Activated T-cell treated with anti-CD3 and anti-CD28 coated beads for 48 hours (primary cell): Measurements from ENCODE around the gene HDAC10.
A peak's percentile ranks its signal among the peaks of the same experiment; 100 is the strongest.

Experiments
- DNase-seq: peaks from one replicate; pipeline ENCODE4 v3.0.0-alpha.2; 2020; ENCODE audit warnings: low read depth

Gene HDAC10

GRCh38 chr22:50201191-50202129 is 49.6 kb downstream of the HDAC10 start:
- DNase-seq: no peak

- peak; percentile 92 for DNase-seq
Measured at GRCh38 chr22:50200461-50201190, 50.4 kb downstream of the HDAC10 start, which contains the start of gene SELENOO. SELENOO (plus strand) TSS chr22:50201011; CDS start chr22:50201037, 26 bp downstream.

GRCh38 chr22:50199829-50200460 is 51.1 kb downstream of the HDAC10 start:
- no peak for DNase-seq

- no peak for DNase-seq
Measured at GRCh38 chr22:50199251-50199721, 51.8 kb downstream of the HDAC10 start.

DNA sequence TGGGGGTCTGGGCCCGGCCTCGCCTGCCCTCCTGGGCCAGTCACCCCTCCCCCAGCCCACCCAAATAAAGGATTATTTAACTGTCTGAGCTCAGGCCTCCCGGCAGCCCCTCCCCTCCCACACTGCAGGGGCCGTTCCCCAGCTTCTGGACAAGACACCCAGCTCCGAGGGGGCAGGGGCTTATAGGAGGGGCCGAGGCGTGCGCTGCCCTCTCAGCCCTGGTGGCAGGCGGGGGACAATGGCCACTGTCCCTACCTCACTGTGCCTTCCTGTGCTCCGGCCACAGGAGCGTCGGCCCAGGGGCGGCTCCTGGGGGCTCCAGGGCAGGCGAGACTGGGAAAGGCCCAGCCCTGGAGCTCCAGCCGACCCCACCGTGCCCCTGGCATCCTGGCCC is 52.4 kb downstream of the HDAC10 start:
- DNase-seq: no peak

DNA sequence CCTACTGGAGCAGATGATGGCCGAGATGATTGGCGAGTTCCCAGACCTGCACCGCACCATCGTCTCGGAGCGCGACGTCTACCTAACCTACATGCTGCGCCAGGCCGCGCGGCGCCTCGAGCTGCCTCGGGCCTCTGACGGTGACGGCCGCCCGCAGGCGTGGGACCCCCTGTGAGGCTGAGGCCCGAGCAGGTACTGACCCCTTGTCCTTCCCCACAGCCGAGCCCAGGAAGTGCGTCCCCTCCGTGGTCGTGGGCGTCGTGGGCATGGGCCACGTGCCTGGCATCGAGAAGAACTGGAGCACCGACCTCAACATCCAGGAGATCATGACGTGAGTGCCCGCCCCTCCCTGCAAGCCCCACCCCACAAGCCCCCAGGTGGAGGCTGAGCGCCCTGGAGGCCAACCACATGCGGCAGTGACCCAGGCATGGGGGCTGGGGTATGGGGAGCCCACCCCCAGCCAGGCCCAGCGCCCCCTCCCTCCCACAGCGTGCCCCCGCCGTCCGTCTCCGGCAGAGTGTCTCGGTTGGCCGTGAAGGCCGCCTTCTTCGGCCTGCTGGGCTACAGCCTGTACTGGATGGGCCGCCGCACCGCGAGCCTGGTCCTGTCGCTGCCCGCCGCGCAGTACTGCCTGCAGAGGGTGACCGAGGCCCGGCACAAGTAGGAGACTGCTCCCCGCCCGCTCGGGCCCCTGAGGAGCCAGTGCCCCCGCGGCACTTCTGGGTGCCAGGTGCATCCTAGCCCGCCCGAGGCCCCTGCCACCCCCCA is 53.0 kb downstream of the HDAC10 start:
- no peak for DNase-seq

DNA sequence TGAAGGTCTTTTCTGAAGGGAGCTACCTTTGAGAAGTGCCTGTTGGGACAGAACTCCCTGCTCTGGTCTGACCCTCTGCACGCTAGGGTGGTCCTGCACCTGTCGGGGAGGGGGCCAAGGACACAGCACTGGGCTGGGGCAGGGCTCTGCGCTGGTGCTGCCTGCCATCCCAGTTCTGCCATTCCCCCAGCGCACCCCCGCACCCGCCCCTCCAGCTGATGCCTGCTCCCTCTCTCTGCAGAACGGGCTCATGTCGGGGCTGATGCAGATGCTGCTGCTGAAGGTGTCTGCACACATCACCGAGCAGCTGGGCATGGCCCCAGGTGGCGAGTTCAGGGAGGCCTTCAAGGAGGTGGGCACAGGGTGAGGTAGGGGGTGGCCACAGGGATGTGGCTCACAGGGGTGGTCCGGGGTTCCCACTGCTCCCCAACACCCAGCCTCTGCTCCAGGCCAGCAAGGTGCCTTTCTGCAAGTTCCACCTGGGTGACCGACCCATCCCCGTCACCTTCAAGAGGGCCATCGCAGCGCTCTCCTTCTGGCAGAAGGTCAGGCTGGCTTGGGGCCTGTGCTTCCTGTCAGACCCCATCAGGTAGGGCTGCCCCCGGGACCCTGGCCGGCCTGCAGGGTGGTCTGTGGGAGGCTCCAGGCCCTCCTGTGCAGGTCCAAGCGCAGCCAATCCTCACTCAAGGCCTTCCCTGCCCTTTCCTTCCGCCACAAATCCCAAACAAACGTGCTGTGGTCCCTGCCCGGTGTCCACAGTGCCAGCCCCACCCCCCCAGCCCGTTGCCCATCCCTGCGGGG is 53.9 kb downstream of the HDAC10 start:
- DNase-seq: no peak

DNA sequence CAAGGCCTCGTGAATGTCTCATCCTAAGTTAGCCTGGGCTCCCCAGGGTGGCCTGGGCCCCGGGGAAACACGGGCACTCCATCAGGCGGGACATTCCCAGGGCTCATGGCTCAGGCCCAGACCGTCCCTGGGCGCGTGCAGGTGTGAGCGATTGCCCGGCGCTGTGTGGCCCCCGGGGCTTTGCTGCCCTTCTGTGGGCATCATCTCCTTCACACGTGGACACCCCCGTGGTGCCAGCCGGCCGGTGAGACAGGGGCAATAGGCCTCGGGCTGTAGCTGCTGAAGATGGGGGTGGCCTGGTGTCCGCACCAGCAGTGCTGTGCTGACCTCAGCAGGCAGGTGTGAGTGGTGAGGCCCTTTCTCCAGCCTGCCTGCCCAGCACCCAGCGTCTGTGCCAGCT is 54.8 kb downstream of the HDAC10 start:
- no peak for DNase-seq
